Suprapubic skin (tissue), 4 donors: ENCODE data around the gene FKBP8. TPM values are rescaled to one million over a fixed set of nuclear protein-coding genes. Genes with fewer than 3 reads are reported as not detected.

ENCODE experiments used
- DNase-seq, 2 donors: peaks; one replicate each; pipeline ENCODE4 v3.0.0-alpha.2; 2019; ENCODE audit warnings: low spot score in 2 of 2
- H3K27ac ChIP-seq: fragments of 200-600 bp; sonication (generic); one replicate; pipeline ENCODE4 v1.5.1; 2019
- H3K27me3 ChIP-seq: fragments of 200-600 bp; sonication (generic); one replicate; pipeline ENCODE4 v1.5.1; 2019
- H3K36me3 ChIP-seq: fragments of 200-600 bp; sonication (generic); one replicate; pipeline ENCODE4 v1.5.1; 2019
- H3K4me1 ChIP-seq: fragments of 200-600 bp; sonication (generic); one replicate; pipeline ENCODE4 v1.5.1; 2019
- H3K4me3 ChIP-seq: fragments of 200-600 bp; sonication (generic); one replicate; pipeline ENCODE4 v1.5.1; 2019; ENCODE audit warnings: mild to moderate bottlenecking
- H3K9me3 ChIP-seq: fragments of 200-600 bp; sonication (generic); one replicate; pipeline ENCODE4 v1.5.1; 2019
- CTCF ChIP-seq, 2 donors: fragments of 200-600 bp in 1 of 2; fragments of 450-650 bp in 1 of 2; sonication (generic) in 1 of 2; IDR thresholded peaks; one replicate each; pipeline ENCODE4 v1.5.1; 2016 to 2019; ENCODE audit warnings: antibody characterized with exemption in 2 of 2, mild to moderate bottlenecking in 1 of 2, moderate library complexity in 1 of 2
- EP300 ChIP-seq: sonication (generic); formaldehyde crosslinking; IDR thresholded peaks from one replicate; pipeline ENCODE4 v1.6.1; 2017; ENCODE audit warnings: antibody characterized with exemption
- POLR2A ChIP-seq, 2 donors: fragments of 450-650 bp; IDR thresholded peaks; one replicate each; pipeline ENCODE4 v1.6.1; 2017; ENCODE audit warnings: antibody characterized with exemption in 2 of 2, mild to moderate bottlenecking in 2 of 2, moderate library complexity in 2 of 2
- POLR2AphosphoS5 ChIP-seq, 3 donors: sonication (generic); formaldehyde crosslinking; IDR thresholded peaks; one replicate each; pipeline ENCODE4 v1.6.1; 2017; ENCODE audit warnings: antibody characterized with exemption in 3 of 3
- WGBS: methylation state at CpG from one replicate; pipeline ENCODE4 v1.1.5; 2018; 5-methylcytosine and 5-hydroxymethylcytosine counted together
- total RNA-seq, 4 donors: library from RNA; depleted of rRNA; stranded (reverse); fragments of >200 nt; gene quantifications; one replicate each; pipeline ENCODE4 v1.1.0, GENCODE V29; 2016

FKBP8 gene
- total RNA-seq, 4 donors from 2014 or later: 194 to 217 (median 203) TPM

- peaks cover 92% of the 10 kb centered on the region for H3K4me1 ChIP-seq
- H3K9me3 ChIP-seq: no peaks in the 10 kb centered on the region
- H3K36me3 ChIP-seq: no peaks in the 10 kb centered on the region
- TF ChIP-seq POLR2A (IDR thresholded peaks at IDR 0.05): no peak
- no peak for TF ChIP-seq EP300
- no peak for TF ChIP-seq CTCF (IDR thresholded peaks at IDR 0.05)
- no peak for TF ChIP-seq POLR2AphosphoS5 (IDR thresholded peaks at IDR 0.05)
- peak overlapping the region; percentile 31 for H3K27ac ChIP-seq
- peak in 1 of 2 donors; percentile 80 for DNase-seq
- no peaks in the 10 kb centered on the region for H3K27me3 ChIP-seq
- no peak overlapping the region for H3K4me3 ChIP-seq
- 54% methylated on average over 6 of the region's 9 CpGs for WGBS
Measured at GRCh38 chr19:18501832-18502231, 41.5 kb downstream of the FKBP8 start.

DNA sequence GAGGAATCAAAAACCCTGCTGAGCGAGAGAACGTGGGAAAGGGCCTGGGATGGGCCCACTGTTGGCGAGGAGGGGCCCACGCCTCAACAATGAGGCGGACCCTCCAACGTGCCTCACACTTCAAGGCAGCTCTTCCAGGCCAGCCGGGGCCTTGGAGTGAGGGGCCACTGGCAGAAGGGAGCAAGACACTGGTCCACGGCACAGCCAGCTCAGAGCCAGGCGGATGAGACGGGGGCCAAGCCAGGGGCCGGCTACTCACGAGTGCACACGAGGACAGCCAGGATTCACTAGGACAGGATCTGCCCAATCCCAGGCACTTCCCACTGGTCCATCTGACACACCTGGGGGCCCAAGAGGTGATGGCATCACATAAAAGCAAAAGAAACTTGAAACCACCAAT lies 42.0 kb downstream of the FKBP8 start:
- Histone ChIP-seq H3K27ac (peak overlapping the region; percentile 33), H3K9me3 (no peaks in the 10 kb centered on the region), H3K36me3 (no peaks in the 10 kb centered on the region), H3K4me3 (no peak overlapping the region), H3K4me1 (peaks cover 92% of the 10 kb centered on the region), H3K27me3 (no peaks in the 10 kb centered on the region)
- DNase-seq: no peak
- 90% methylated on average over 7 of the region's 13 CpGs for WGBS
- TF ChIP-seq CTCF (IDR thresholded peaks at IDR 0.05): no peak

GRCh38 chr19:18500799-18501198 lies 42.6 kb downstream of the FKBP8 start:
- WGBS: 38% methylated on average over 9 of the region's 11 CpGs
- Histone ChIP-seq H3K27me3 (no peaks in the 10 kb centered on the region), H3K36me3 (no peaks in the 10 kb centered on the region), H3K9me3 (no peaks in the 10 kb centered on the region), H3K4me3 (no peak overlapping the region), H3K27ac (peak overlapping the region; percentile 33), H3K4me1 (peaks cover 92% of the 10 kb centered on the region)
- no peak for DNase-seq
- TF ChIP-seq CTCF (IDR thresholded peaks at IDR 0.05): no peak

DNA sequence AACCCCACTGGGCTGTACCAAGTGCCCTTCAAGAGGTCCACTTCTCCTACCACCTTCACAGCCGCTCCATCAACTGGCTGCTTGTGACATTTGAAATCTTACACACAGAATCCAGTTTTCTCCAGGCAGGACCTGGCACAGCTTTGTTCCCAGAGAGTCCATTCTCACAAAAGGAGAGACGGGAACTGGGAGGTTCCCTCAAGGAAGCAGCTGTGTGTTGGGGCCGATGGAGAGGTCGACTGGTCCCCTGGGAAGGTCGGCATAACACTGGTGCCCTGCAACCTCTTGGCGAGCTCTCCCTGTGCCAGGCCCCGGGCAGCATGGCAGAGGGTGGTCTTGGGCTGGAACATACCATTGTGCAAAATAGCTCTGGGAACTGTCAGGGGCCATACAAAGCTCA lies 43.0 kb downstream of the FKBP8 start:
- peak overlapping the region; percentile 33 for H3K27ac ChIP-seq
- 93% methylated on average over 3 of the region's 7 CpGs for WGBS

DNA sequence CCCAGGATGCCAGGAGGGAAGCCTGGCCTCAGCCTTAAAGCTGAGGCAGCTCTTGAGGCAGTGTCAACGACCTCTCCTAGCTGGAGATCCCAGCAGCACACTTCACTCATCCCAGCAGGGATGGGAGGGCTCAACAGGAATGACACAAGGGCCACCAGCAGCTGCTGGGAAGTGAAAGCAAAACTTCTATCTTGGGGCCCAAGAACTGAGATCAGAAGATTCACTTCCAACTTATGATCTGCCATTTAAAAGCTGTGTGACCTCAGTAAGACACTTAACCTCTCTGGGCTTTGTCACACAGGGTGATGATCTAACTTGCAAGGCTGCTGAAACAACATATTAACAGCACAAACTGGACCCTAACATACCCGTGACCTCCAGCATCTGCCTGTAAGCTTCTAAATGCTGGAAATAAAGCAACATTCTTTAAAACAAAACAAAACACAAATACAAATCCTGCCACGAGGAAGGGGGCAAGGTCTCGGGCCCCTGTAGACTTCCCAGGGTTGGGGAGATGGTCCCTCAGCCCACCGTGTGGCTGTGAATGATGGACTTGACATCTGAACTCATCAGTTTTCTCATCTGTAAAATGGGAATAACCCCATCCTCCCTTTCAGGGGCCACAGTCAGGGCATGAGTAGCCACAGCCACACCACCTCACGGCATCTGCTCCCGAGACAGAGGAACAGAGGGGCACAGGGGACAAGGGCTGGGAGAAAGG lies 44.2 kb downstream of the FKBP8 start:
- no peaks in the 10 kb centered on the region for H3K9me3 ChIP-seq
- H3K4me1 ChIP-seq: peaks cover 92% of the 10 kb centered on the region
- no peak for TF ChIP-seq EP300
- no peak for TF ChIP-seq POLR2AphosphoS5 (IDR thresholded peaks at IDR 0.05)
- TF ChIP-seq CTCF (IDR thresholded peaks at IDR 0.05): no peak
- no peak for TF ChIP-seq POLR2A (IDR thresholded peaks at IDR 0.05)
- no peaks in the 10 kb centered on the region for H3K27me3 ChIP-seq
- H3K4me3 ChIP-seq: no peak overlapping the region
- no peaks in the 10 kb centered on the region for H3K36me3 ChIP-seq
- no peak overlapping the region for H3K27ac ChIP-seq
- WGBS: 81% methylated on average over 7 of the region's 7 CpGs
- DNase-seq: no peak

More for the DNA sequence above, 43.0 kb downstream of the FKBP8 start:
- no peak for DNase-seq
- Histone ChIP-seq H3K27me3 (no peaks in the 10 kb centered on the region), H3K4me3 (no peak overlapping the region), H3K36me3 (no peaks in the 10 kb centered on the region), H3K4me1 (peaks cover 92% of the 10 kb centered on the region), H3K9me3 (no peaks in the 10 kb centered on the region)
- TF ChIP-seq CTCF (IDR thresholded peaks at IDR 0.05): no peak
- no peak for TF ChIP-seq POLR2AphosphoS5 (IDR thresholded peaks at IDR 0.05)
- no peak for TF ChIP-seq EP300
- TF ChIP-seq POLR2A (IDR thresholded peaks at IDR 0.05): no peak
